HL-60 (cell line): ENCODE results near the gene ZNF827.

Source experiments
- CTCF ChIP-seq: IDR thresholded peaks from one replicate; pipeline ENCODE4 v1.5.1; 2011; ENCODE audit warnings: low read length, control low read depth, inconsistent platforms; ENCODE audit not compliant: insufficient read depth
- GABPA ChIP-seq: IDR thresholded peaks from 2 replicates; pipeline ENCODE4 v1.6.1; 2012; ENCODE audit warnings: low read depth
- POLR2AphosphoS5 ChIP-seq: IDR thresholded peaks from 2 replicates; pipeline ENCODE4 v1.6.1; 2012; ENCODE audit warnings: low read depth
- REST ChIP-seq: IDR thresholded peaks from 2 replicates; pipeline ENCODE4 v1.6.1; 2012; ENCODE audit warnings: low read depth; ENCODE audit not compliant: insufficient replicate concordance

GRCh38 chr4:145808021-145808650 lies 130.5 kb downstream of the ZNF827 start:
- TF ChIP-seq GABPA (no peak), POLR2AphosphoS5 (no peak), CTCF (no peak), REST (no peak)
